Keratinocyte (primary cell): Measurements from ENCODE around the gene RNU6-8. TPM values are rescaled to one million over a fixed set of nuclear protein-coding genes. Genes with fewer than 3 reads are reported as not detected.

Experiments
- DNase-seq: peaks from one replicate; pipeline ENCODE4 v3.0.0-alpha.2; 2011; ENCODE audit warnings: low read depth, missing footprints, low spot score
- FAIRE-seq: peaks from 2 replicates; lab custom pipeline; 2011; peaks lifted over from hg19 to GRCh38; lab: Jason Lieb, UNC
- H2AFZ ChIP-seq: 2 replicates; pipeline ENCODE4 v1.6.0; 2012; ENCODE audit warnings: low read length, control low read depth, inconsistent platforms; ENCODE audit not compliant: control insufficient read depth
- H3K27ac ChIP-seq: 2 replicates; pipeline ENCODE4 v1.5.1; 2011; ENCODE audit warnings: low read length; ENCODE audit not compliant: control insufficient read depth, insufficient read depth
- H3K27me3 ChIP-seq: 3 replicates; pipeline ENCODE4 v1.6.0; 2011; ENCODE audit warnings: low read length; ENCODE audit not compliant: control insufficient read depth, insufficient read depth; ENCODE audit errors: extremely low read depth
- H3K36me3 ChIP-seq, 2 experiments: 2 replicates in 1 of 2; 3 replicates in 1 of 2; pipeline ENCODE4 v1.5.1; 2011; ENCODE audit warnings: low read length in 2 of 2, mild to moderate bottlenecking in 1 of 2; ENCODE audit not compliant: control insufficient read depth in 2 of 2, insufficient read depth in 2 of 2; ENCODE audit errors: extremely low read depth in 1 of 2
- H3K4me1 ChIP-seq: 3 replicates; pipeline ENCODE4 v1.5.1; 2011; ENCODE audit warnings: low read length; ENCODE audit not compliant: control insufficient read depth, insufficient read depth; ENCODE audit errors: extremely low read depth
- H3K4me2 ChIP-seq: 3 replicates; pipeline ENCODE4 v1.6.0; 2011; ENCODE audit warnings: low read depth, low read length; ENCODE audit not compliant: control insufficient read depth, insufficient read depth; ENCODE audit errors: extremely low read depth
- H3K4me3 ChIP-seq, 3 experiments: fragments of 200-600 bp in 1 of 3; sonication (generic) in 1 of 3; 2 replicates in 2 of 3; 3 replicates in 1 of 3; pipeline ENCODE4 v1.5.1; 2011 to 2016; ENCODE audit warnings: low read length in 3 of 3, mild to moderate bottlenecking in 3 of 3, control low read depth in 2 of 3, inconsistent platforms in 1 of 3, low read depth in 1 of 3, mixed read lengths in 1 of 3, mixed run types in 1 of 3, moderate library complexity in 1 of 3; ENCODE audit not compliant: control insufficient read depth in 2 of 3, insufficient read depth in 2 of 3; ENCODE audit errors: extremely low read depth in 1 of 3
- H3K79me2 ChIP-seq: 2 replicates; pipeline ENCODE4 v1.6.0; 2012; ENCODE audit warnings: low read length; ENCODE audit not compliant: control insufficient read depth, insufficient read depth
- H3K9ac ChIP-seq: 3 replicates; pipeline ENCODE4 v1.6.0; 2011; ENCODE audit warnings: low read length; ENCODE audit not compliant: control insufficient read depth, insufficient read depth; ENCODE audit errors: extremely low read depth
- H3K9me1 ChIP-seq: 3 replicates; pipeline ENCODE4 v1.6.0; 2011; ENCODE audit warnings: low read length; ENCODE audit not compliant: control insufficient read depth, insufficient read depth; ENCODE audit errors: extremely low read depth
- H3K9me3 ChIP-seq: 2 replicates; pipeline ENCODE4 v1.5.1; 2012; ENCODE audit warnings: low read depth, low read length; ENCODE audit not compliant: control insufficient read depth
- H4K20me1 ChIP-seq: 3 replicates; pipeline ENCODE4 v1.6.0; 2011; ENCODE audit warnings: low read length; ENCODE audit not compliant: control insufficient read depth, insufficient read depth; ENCODE audit errors: extremely low read depth
- EZH2 ChIP-seq: IDR thresholded peaks from one replicate; pipeline ENCODE4 v1.6.1; 2012; ENCODE audit warnings: inconsistent platforms, mild to moderate bottlenecking, low read length, moderate library complexity
- dilution Hi-C: fragments of 300-500 bp; cut with MboI; formaldehyde crosslinking; loops from one replicate; pipeline ENCODE4 v1.7.0; 2020; ENCODE audit warnings: low sequenced_read_pairs; ENCODE audit not compliant: extremely low pct_ligation_motif_present
- polyA plus RNA-seq, 5 experiments: library from polyadenylated mRNA; depleted of rRNA in 3 of 5; stranded (reverse) in 3 of 5; stranded (forward) in 1 of 5; unstranded in 1 of 5; fragments of >200 nt; gene quantifications; 1 replicate in 1 of 5; 2 replicates in 3 of 5; 3 replicates in 1 of 5; pipeline versions ENCODE4 v1.2.1 to v1.2.3, GENCODE V29; 2011 to 2012; ENCODE audit warnings: missing spikeins in 2 of 5, low read depth in 1 of 5, low replicate concordance in 1 of 5
- TF ChIP-seq, protein P1 (sequence below), 3 experiments: IDR thresholded peaks in 1 of 3; conservative IDR thresholded peaks in 1 of 3; optimal IDR thresholded peaks in 1 of 3; 2 replicates in 2 of 3; 3 replicates in 1 of 3; pipeline versions ENCODE3 to v1.5.1; 2011; ENCODE audit warnings: low read length in 3 of 3, mild to moderate bottlenecking in 3 of 3, moderate library complexity in 2 of 3, control low read depth in 1 of 3, inconsistent platforms in 1 of 3; ENCODE audit not compliant: insufficient read depth in 2 of 3; ENCODE audit errors: extremely low read depth in 1 of 3

The RNU6-8 gene
- polyA plus RNA-seq, 1 donor (not counting 4 experiments of a cell fraction or from before 2014, with no cell fraction given), result not detected

DNA sequence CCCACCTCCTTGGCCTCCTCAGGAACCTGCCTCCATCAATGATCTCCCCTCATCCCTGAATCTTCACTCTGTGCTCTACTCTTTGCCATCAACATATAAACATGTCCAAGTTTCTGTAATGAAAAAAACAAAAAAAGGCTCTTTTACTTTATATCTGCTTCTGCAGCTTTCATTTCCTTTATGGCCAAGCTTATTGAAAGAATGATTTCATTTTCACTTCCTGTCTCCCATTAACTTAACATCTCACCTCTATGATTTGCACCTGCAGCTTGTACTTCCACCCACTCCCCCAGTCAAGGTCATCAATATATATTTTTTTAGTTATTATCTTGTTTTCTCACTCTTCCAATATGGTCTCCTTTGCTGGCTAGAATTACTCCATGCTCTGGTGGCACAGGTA is 16.8 kb downstream of the RNU6-8 start:
- Histone ChIP-seq H3K9me3 (no peaks in the 10 kb centered on the region), H3K9ac (no peak overlapping the region), H3K9me1 (no peaks in the 10 kb centered on the region), H3K4me3 (no peak overlapping the region), H3K4me1 (no peaks in the 10 kb centered on the region), H3K79me2 (no peaks in the 10 kb centered on the region), H2AFZ (no peak overlapping the region), H4K20me1 (no peaks in the 10 kb centered on the region), H3K27me3 (no peaks in the 10 kb centered on the region), H3K36me3 (no peaks in the 10 kb centered on the region), H3K4me2 (no peak overlapping the region), H3K27ac (no peak overlapping the region)
- TF ChIP-seq, protein P1, sequence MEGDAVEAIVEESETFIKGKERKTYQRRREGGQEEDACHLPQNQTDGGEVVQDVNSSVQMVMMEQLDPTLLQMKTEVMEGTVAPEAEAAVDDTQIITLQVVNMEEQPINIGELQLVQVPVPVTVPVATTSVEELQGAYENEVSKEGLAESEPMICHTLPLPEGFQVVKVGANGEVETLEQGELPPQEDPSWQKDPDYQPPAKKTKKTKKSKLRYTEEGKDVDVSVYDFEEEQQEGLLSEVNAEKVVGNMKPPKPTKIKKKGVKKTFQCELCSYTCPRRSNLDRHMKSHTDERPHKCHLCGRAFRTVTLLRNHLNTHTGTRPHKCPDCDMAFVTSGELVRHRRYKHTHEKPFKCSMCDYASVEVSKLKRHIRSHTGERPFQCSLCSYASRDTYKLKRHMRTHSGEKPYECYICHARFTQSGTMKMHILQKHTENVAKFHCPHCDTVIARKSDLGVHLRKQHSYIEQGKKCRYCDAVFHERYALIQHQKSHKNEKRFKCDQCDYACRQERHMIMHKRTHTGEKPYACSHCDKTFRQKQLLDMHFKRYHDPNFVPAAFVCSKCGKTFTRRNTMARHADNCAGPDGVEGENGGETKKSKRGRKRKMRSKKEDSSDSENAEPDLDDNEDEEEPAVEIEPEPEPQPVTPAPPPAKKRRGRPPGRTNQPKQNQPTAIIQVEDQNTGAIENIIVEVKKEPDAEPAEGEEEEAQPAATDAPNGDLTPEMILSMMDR (optimal IDR thresholded peaks at IDR 0.05 in 1 of 3, IDR thresholded peaks at IDR 0.05 in 1 of 3, conservative IDR thresholded peaks at IDR 0.05 in 1 of 3; ENCODE audit: extremely low read depth in 1 of 3, insufficient read depth in 2 of 3, low read length in 3 of 3), result no peak
- TF ChIP-seq EZH2, result no peak
- DNase-seq, result no peak
- dilution Hi-C loops, result no loop called here
- FAIRE-seq, result no peak

DNA sequence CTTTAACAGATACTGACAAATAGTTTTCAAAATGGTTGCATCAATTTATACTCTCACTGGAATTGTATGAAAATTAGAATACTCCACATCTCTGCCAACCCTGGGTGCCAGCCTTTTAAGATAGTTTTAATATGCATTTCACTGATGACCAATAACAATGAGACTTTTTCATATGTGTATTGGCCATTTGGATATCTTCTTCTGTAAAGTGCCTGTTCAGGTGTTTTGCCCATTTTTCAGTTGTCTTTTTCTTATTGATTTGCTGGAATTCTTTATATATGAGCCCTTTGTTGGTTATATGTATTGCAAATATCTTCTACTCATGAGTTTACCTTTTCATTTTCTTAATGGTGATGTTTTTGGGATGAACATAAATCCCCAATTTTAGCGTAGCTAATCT is 18.0 kb downstream of the RNU6-8 start:
- no peak for DNase-seq
- H3K36me3 ChIP-seq, result no peaks in the 10 kb centered on the region
- H3K4me2 ChIP-seq, result no peak overlapping the region
- no peaks in the 10 kb centered on the region for H3K9me3 ChIP-seq
- no peaks in the 10 kb centered on the region for H3K9me1 ChIP-seq
- FAIRE-seq, result no peak
- H3K4me3 ChIP-seq, result no peak overlapping the region
- no peaks in the 10 kb centered on the region for H3K27me3 ChIP-seq
- no peaks in the 10 kb centered on the region for H3K79me2 ChIP-seq
- H3K9ac ChIP-seq, result no peak overlapping the region
- no peaks in the 10 kb centered on the region for H4K20me1 ChIP-seq
- TF ChIP-seq, protein P1 (optimal IDR thresholded peaks at IDR 0.05 in 1 of 3, IDR thresholded peaks at IDR 0.05 in 1 of 3, conservative IDR thresholded peaks at IDR 0.05 in 1 of 3; ENCODE audit: extremely low read depth in 1 of 3, insufficient read depth in 2 of 3, low read length in 3 of 3), result no peak
- no peak for TF ChIP-seq EZH2
- no peak overlapping the region for H2AFZ ChIP-seq
- dilution Hi-C loops, result no loop called here
- no peak overlapping the region for H3K27ac ChIP-seq
- no peaks in the 10 kb centered on the region for H3K4me1 ChIP-seq
